Epithelial cell of proximal tubule (primary cell): ENCODE measurements around the gene RAI1. TPM values are rescaled to one million over a fixed set of nuclear protein-coding genes. Genes with fewer than 3 reads are reported as not detected.

Experiments used
- DNase-seq: peaks from one replicate; pipeline ENCODE4 v3.0.0-alpha.2; 2011; ENCODE audit warnings: low read depth
- H3K4me3 ChIP-seq: 2 replicates; pipeline ENCODE4 v1.5.1; 2011; ENCODE audit warnings: low read depth, mild to moderate bottlenecking, low read length
- total RNA-seq: library from RNA; depleted of rRNA; stranded (reverse); fragments of >200 nt; gene quantifications from 2 replicates; pipeline ENCODE4 v1.2.3, GENCODE V29; 2015
- TF ChIP-seq, protein P1 (sequence below): conservative IDR thresholded peaks from 2 replicates; pipeline ENCODE4 v1.5.1; 2012; ENCODE audit warnings: low read depth, mild to moderate bottlenecking, low read length

RAI1 gene
- total RNA-seq, 1 donor from 2014 or later = 13.7 TPM

DNA sequence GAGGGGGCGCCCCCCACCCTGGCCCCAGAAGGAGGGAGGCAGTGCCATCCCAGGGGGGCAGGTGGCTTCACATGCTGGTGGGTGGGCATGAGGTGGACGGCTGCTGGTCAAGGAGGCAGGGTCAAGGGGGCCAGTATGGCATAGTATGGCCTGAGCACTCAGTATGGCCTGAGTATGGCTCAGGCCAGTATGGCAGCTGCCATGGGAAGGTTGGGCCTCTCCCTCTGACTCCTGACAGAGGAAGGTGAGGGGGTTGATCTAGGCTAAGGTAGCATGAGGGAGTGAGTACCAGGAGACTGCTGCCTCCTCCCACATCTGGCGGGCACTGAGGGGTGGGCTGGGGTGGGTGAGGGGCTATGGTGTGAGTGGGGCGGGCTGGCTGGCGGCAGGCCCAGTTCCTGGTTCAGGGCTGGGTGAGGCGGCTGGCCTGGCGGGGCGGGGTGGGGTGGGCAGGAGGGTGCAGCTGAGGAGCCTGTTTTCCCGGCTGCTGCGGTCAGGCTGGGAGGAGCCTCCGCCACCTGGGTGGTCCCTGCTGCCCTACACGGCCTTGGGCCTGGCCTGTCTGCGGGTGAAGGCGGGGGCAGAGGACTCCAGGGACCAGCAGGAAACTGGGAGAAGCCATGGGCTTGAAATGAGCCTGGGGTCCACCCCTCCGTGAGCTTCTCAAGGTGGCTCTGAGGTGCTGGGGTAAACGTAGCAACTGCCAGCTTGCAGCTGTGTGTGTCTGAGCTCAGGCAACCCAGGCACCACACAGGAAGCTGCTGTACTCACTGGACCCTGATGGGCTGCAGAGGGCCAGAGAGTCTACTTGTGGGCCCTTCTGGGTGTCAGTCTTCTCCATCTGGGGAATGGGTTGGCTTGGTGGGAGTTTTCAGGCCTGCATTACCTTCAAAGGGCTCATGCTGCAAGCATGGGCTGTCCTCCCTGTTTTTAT lies 57.0 kb downstream of the RAI1 start:
- DNase-seq = no peak
- H3K4me3 ChIP-seq = no peak overlapping the region
- TF ChIP-seq, protein P1, sequence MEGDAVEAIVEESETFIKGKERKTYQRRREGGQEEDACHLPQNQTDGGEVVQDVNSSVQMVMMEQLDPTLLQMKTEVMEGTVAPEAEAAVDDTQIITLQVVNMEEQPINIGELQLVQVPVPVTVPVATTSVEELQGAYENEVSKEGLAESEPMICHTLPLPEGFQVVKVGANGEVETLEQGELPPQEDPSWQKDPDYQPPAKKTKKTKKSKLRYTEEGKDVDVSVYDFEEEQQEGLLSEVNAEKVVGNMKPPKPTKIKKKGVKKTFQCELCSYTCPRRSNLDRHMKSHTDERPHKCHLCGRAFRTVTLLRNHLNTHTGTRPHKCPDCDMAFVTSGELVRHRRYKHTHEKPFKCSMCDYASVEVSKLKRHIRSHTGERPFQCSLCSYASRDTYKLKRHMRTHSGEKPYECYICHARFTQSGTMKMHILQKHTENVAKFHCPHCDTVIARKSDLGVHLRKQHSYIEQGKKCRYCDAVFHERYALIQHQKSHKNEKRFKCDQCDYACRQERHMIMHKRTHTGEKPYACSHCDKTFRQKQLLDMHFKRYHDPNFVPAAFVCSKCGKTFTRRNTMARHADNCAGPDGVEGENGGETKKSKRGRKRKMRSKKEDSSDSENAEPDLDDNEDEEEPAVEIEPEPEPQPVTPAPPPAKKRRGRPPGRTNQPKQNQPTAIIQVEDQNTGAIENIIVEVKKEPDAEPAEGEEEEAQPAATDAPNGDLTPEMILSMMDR = no peak

DNA sequence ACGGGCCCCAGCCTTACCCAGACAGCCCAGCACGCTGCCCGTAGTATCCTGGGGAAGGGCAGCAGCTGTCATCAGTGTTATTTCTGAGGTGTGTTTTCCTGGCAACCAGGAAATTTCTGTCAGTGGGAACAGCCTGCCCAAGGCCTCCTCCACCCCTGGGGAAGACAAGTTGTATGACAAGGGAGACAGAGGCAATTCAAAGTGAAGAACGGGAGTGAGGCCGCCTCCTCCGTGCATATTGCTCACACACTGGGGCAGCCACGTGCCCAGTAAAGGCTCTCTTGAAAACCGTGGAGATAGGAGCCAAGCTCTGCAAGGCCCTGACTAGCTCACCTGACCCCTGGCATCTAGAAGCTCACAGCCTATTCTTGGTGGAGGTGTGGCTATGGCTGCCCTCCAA lies 57.6 kb downstream of the RAI1 start:
- TF ChIP-seq, protein P1 = no peak
- no peak for DNase-seq
- no peak overlapping the region for H3K4me3 ChIP-seq

DNA sequence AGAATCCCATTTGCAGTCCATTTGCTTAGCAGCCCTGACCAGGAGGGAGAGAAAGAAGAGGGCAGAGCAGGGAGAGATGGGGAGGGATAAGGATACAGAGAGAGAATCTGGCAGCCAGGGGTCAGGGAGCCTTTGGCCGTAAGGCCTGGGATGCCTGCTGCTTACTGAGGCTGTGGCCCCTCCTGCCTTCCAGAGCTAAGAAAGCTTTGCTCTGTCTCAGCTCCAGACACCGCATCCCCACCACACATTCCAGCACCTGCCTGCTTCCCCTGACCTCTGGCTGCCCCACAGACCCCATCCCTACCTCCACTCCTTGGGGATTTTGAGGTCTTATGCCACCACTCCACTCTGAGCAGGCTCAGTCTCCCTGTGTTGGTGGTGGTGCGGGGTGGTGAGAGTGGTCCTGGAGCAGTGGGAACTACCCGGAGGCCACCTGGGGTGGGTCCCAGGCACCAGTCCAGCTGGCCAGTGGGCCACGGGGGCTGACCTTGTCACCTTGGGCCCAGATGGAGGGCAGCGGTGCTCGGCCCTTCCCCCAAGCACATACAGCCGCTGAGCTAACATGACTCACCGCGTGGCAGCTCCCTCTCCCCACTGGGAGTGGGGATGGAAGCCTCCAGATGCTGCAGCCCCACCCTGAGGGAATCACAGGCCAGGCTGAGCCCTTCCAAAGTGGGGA lies 58.3 kb downstream of the RAI1 start:
- TF ChIP-seq, protein P1 = no peak
- no peak for DNase-seq
- no peak overlapping the region for H3K4me3 ChIP-seq

DNA sequence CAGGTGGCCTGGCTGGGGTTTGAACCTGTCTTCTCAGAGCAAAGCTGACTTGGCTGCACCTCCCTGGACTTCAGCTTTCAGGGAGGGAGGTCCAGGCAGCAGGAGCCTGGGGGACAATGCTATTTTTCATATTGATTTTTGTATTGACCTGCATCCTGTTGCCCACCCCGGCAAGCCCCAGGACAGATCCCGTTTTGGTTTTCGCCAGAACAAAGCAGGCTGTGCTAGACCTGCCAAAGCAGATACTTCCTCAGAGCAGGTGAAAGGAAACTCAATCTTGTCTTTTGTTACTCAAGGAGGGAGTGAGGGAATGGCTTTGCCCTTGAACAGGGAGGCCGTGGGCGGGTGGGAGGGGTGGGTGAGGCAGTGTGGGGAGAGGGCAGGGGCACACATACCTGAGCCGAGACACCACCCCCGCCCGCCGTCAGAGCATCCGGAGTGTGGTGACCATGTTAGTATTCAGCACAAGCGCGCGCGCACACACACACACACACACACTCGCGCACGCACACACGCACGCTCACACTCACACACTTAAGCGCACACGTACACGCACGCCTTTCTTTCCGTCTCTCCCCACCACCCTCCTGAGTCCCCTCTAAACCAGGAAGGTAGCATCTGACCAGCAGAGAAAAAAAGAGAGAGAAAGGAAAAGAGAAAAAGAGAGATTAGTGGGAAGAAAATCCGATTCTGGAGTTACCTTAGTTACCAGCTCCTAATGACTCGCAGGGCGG lies 59.5 kb downstream of the RAI1 start:
- DNase-seq = no peak
- TF ChIP-seq, protein P1 = no peak
- H3K4me3 ChIP-seq = no peak overlapping the region

DNA sequence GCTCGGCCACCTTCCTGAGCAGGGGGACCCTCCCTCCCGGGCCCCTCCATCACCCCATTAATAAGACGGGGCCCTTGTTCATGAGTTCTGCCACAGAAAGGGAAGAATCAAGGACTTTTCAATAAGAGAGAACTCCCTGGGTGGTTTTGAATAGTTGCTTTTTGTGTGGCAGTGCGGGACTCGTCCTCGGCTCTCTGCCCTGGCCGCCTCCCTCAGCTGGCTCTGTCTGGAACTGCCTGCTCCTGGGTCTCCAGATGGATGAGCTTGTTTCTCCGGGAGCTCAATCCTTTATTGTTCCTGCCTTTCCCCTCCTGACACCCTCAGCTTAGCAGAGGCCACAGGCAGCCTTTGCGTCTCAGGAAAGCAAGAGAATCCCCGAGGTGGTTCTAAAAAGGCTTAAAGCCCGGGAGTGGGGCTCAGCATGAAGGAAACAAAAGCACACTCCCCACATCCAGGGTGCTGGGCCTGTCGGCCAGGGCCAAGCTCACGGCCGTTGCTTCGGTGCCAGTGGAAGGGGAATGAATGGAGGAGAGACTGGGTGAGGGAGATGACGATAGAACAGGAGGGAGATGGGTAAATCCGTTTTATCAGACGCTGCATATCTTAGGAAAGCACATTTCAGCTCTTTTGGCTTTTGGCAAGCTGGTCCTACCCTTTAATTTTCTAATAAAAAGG lies 60.2 kb downstream of the RAI1 start:
- no peak overlapping the region for H3K4me3 ChIP-seq
- DNase-seq = no peak
- TF ChIP-seq, protein P1 = no peak

DNA sequence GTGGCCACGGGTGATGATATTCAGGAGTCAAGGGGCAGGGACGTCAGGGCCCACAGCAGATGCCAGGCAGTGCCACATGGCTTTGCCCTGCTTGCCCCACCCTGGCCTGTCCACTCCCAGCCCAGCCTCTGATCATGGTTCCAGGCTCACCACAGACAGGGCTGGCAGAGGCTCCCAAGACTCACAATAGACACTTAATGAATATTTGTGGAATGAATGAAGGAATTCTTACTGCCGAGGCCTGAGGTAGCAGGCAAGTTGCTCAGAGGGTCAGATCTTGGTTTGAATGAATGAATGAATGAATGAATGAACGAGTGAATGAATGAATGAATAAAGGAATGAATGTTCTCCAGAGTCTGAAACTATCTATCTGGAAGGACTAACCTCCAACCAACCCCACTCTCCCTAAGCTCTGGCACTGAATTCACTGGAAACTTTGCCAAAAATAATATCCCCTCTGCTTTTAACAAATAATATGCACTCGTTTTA lies 60.9 kb downstream of the RAI1 start:
- TF ChIP-seq, protein P1 = no peak
- H3K4me3 ChIP-seq = no peak overlapping the region
- no peak for DNase-seq
